H1 (cell line): Measurements from ENCODE around the gene BRIX1.
"Not testable (repeated sequence)": the region's sequence is repeated elsewhere in the genome, so short reads cannot be mapped to it uniquely, and the experiment has no call there.

Experiments
- CEBPB ChIP-seq: IDR thresholded peaks from 2 replicates; pipeline ENCODE4 v1.6.1; 2012; ENCODE audit warnings: low read depth, low read length
- CHD2 ChIP-seq: IDR thresholded peaks from 2 replicates; pipeline ENCODE4 v1.6.1; 2012; ENCODE audit warnings: low read length, improper control_type of control experiment
- EZH2 ChIP-seq: fragments of 200-600 bp; sonication (generic); IDR thresholded peaks from 2 replicates; pipeline ENCODE4 v1.7.1; 2012; ENCODE audit warnings: low read depth, mild to moderate bottlenecking, moderate library complexity, low read length, inconsistent platforms; ENCODE audit not compliant: severe bottlenecking
- POLR2A ChIP-seq, 2 experiments: IDR thresholded peaks; 1 replicate in 1 of 2; 2 replicates in 1 of 2; pipeline ENCODE4 v1.6.1; 2011; ENCODE audit warnings: low read depth in 2 of 2, low read length in 2 of 2, mild to moderate bottlenecking in 2 of 2; ENCODE audit errors: control extremely low read depth in 1 of 2
- RNF2 ChIP-seq: fragments of 200-900, 300-1000 bp; sonication (generic); IDR thresholded peaks from 2 replicates; pipeline ENCODE4 v1.7.1; 2016; ENCODE audit warnings: borderline replicate concordance, low read depth, mild to moderate bottlenecking, antibody characterized with exemption, low read length; ENCODE audit not compliant: poor library complexity, severe bottlenecking; ENCODE audit errors: missing control alignments
- SRF ChIP-seq: IDR thresholded peaks from 2 replicates; pipeline ENCODE4 v1.6.1; 2011; ENCODE audit warnings: mild to moderate bottlenecking, low read depth, low read length, moderate library complexity
- TEAD4 ChIP-seq: IDR thresholded peaks from 2 replicates; pipeline ENCODE4 v1.6.1; 2012; ENCODE audit warnings: low read depth, low read length, inconsistent platforms, mixed read lengths
- ZNF274 ChIP-seq: IDR thresholded peaks from 2 replicates; pipeline ENCODE4 v1.7.0; 2012; ENCODE audit warnings: low read length, borderline replicate concordance; ENCODE audit errors: extremely low read depth
- TF ChIP-seq, protein P1 (sequence below), 3 experiments: IDR thresholded peaks; 1 replicate in 2 of 3; 2 replicates in 1 of 3; pipeline versions ENCODE4 v1.5.1 to v1.6.1; 2011; ENCODE audit warnings: low read length in 3 of 3, mild to moderate bottlenecking in 3 of 3, inconsistent platforms in 2 of 3, low read depth in 1 of 3, moderate library complexity in 1 of 3; ENCODE audit not compliant: insufficient read depth in 1 of 3; ENCODE audit errors: control extremely low read depth in 1 of 3

DNA sequence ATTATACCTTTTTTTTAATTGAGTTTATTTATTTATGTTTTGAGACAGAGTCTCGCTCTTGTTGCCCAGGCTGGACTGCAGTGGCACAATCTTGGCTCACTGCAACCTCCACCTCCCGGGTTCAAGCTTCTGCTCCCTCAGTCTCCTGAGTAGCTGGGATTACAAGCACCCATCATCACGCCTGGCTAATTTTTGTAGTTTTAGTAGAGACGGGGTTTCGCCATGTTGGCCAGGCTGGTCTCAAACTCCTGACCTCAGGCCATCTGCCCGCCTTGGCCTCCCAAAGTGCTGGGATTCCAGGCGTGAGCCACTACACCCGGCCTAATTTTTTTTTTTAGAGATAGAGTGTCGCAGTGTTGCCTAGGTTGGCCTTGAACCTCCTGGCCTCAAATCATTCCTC is 7.7 kb downstream of the BRIX1 start:
- TF ChIP-seq, protein P1, sequence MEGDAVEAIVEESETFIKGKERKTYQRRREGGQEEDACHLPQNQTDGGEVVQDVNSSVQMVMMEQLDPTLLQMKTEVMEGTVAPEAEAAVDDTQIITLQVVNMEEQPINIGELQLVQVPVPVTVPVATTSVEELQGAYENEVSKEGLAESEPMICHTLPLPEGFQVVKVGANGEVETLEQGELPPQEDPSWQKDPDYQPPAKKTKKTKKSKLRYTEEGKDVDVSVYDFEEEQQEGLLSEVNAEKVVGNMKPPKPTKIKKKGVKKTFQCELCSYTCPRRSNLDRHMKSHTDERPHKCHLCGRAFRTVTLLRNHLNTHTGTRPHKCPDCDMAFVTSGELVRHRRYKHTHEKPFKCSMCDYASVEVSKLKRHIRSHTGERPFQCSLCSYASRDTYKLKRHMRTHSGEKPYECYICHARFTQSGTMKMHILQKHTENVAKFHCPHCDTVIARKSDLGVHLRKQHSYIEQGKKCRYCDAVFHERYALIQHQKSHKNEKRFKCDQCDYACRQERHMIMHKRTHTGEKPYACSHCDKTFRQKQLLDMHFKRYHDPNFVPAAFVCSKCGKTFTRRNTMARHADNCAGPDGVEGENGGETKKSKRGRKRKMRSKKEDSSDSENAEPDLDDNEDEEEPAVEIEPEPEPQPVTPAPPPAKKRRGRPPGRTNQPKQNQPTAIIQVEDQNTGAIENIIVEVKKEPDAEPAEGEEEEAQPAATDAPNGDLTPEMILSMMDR (IDR thresholded peaks at IDR 0.05; ENCODE audit: control extremely low read depth in 1 of 3, insufficient read depth in 1 of 3, low read depth in 1 of 3, low read length in 3 of 3): not testable (repeated sequence)
- TF ChIP-seq TEAD4; POLR2A (IDR thresholded peaks at IDR 0.05; ENCODE audit: control extremely low read depth in 1 of 2, low read depth in 2 of 2, low read length in 2 of 2); RNF2; CEBPB; SRF; CHD2; EZH2; ZNF274: not testable (repeated sequence)
